Memory B cell (primary cell): ENCODE measurements around the gene GABRG3.

ENCODE experiments used
- ATAC-seq: fragments of 150-1000 bp; cut with Tn5 transposase; 2 replicates; pipeline ENCODE4 v1.10.0; 2021; ENCODE audit warnings: low read depth, mild to moderate bottlenecking, moderate library complexity
- DNase-seq, 2 donors: peaks; one replicate each; pipeline ENCODE4 v3.0.0; 2022; ENCODE audit warnings: low spot score in 2 of 2
- H3K27ac Mint-ChIP-seq: one replicate; pipeline ENCODE4 v1.8.0; 2022; ENCODE audit warnings: mild to moderate bottlenecking, moderate library complexity, mixed read lengths
- H3K27me3 Mint-ChIP-seq: one replicate; pipeline ENCODE4 v1.8.0; 2022; ENCODE audit warnings: mixed read lengths
- H3K36me3 Mint-ChIP-seq: one replicate; pipeline ENCODE4 v1.8.0; 2022; ENCODE audit warnings: mild to moderate bottlenecking, mixed read lengths
- H3K4me1 Mint-ChIP-seq: one replicate; pipeline ENCODE4 v1.8.0; 2022; ENCODE audit warnings: mixed read lengths
- H3K4me3 Mint-ChIP-seq: one replicate; pipeline ENCODE4 v1.8.0; 2022; ENCODE audit warnings: mild to moderate bottlenecking, moderate library complexity, mixed read lengths
- H3K9me3 Mint-ChIP-seq: one replicate; pipeline ENCODE4 v1.8.0; 2022; ENCODE audit warnings: mixed read lengths

GABRG3 gene

GRCh38 chr15:27222479-27222878, 251.5 kb downstream of the GABRG3 start:
- Mint-ChIP-seq H3K36me3 (no peaks in the 10 kb centered on the region), H3K4me3 (no peak overlapping the region), H3K27ac (no peak overlapping the region), H3K9me3 (peaks cover 2% of the 10 kb centered on the region), H3K4me1 (no peaks in the 10 kb centered on the region), H3K27me3 (no peaks in the 10 kb centered on the region)
- DNase-seq, result no peak
- ATAC-seq, result no peak

GRCh38 chr15:27223179-27223578, 252.2 kb downstream of the GABRG3 start:
- Mint-ChIP-seq H3K36me3 (no peaks in the 10 kb centered on the region), H3K27me3 (no peaks in the 10 kb centered on the region)

DNA sequence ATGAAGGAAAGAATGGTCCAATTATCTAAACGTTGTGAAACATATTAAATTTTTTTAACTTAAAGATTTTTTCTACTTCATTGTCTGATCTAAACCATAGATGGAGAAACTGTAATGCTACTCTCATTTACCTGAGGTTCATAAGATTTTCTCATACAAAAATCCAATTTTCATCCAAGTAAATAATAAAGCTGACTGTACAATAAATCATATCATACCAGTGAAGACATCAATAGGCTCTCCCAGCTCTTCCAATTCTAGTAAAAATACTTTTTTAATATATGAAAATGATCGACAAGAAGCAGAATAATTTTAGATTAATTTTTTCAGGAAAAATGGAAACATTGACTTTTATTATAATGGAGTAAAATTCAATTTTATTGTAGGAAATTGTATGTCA, 260.8 kb downstream of the GABRG3 start:
- no peak overlapping the region for H3K4me3 Mint-ChIP-seq
- DNase-seq, result no peak
- H3K27me3 Mint-ChIP-seq, result no peaks in the 10 kb centered on the region
- H3K27ac Mint-ChIP-seq, result no peak overlapping the region
- H3K9me3 Mint-ChIP-seq, result peaks cover 4% of the 10 kb centered on the region
- no peaks in the 10 kb centered on the region for H3K36me3 Mint-ChIP-seq
- ATAC-seq, result no peak
- no peaks in the 10 kb centered on the region for H3K4me1 Mint-ChIP-seq

More at GRCh38 chr15:27223179-27223578, 252.2 kb downstream of the GABRG3 start:
- Mint-ChIP-seq H3K27ac (no peak overlapping the region), H3K9me3 (peaks cover 3% of the 10 kb centered on the region), H3K4me3 (no peak overlapping the region), H3K4me1 (no peaks in the 10 kb centered on the region)
- ATAC-seq (no peak), DNase-seq (no peak)

DNA sequence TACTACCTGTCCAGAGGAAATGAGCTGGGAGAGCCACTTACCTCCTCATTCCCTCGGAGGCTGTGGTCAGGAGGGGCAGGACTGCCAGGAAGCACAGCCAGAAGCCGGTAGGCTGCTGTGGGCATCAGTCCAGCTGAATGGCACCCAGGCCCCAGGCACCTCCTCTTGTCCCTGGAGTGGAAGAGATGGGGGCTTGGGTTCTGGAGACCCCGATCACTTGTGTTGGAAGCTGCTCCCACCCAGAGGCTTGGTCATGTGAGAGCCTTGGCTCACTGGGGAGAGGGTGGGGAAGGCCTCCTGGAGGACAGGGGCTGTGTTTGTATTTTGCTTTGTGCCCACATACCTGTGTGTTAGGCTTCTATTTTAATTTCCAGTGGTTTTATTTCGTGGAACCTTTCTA, 261.9 kb downstream of the GABRG3 start:
- Mint-ChIP-seq H3K36me3 (no peaks in the 10 kb centered on the region), H3K4me3 (no peak overlapping the region), H3K27me3 (no peaks in the 10 kb centered on the region), H3K4me1 (no peaks in the 10 kb centered on the region), H3K9me3 (peaks cover 4% of the 10 kb centered on the region), H3K27ac (no peak overlapping the region)
- no peak for ATAC-seq
- no peak for DNase-seq

- no peak for ATAC-seq
- H3K4me1 Mint-ChIP-seq, result no peaks in the 10 kb centered on the region
These were observed 263.6 kb downstream of the GABRG3 start for GRCh38 chr15:27234593-27234992.

GRCh38 chr15:27235161-27235560, 264.2 kb downstream of the GABRG3 start:
- ATAC-seq (no peak), DNase-seq (no peak)
- peaks cover 1% of the 10 kb centered on the region for H3K9me3 Mint-ChIP-seq
- no peak overlapping the region for H3K4me3 Mint-ChIP-seq
- no peaks in the 10 kb centered on the region for H3K27me3 Mint-ChIP-seq
- H3K4me1 Mint-ChIP-seq, result no peaks in the 10 kb centered on the region
- no peaks in the 10 kb centered on the region for H3K36me3 Mint-ChIP-seq
- H3K27ac Mint-ChIP-seq, result no peak overlapping the region

More at GRCh38 chr15:27234593-27234992, 263.6 kb downstream of the GABRG3 start:
- DNase-seq, result no peak
- H3K27me3 Mint-ChIP-seq, result no peaks in the 10 kb centered on the region
- H3K4me3 Mint-ChIP-seq, result no peak overlapping the region
- H3K9me3 Mint-ChIP-seq, result peaks cover 1% of the 10 kb centered on the region
- H3K27ac Mint-ChIP-seq, result no peak overlapping the region
- H3K36me3 Mint-ChIP-seq, result no peaks in the 10 kb centered on the region

GRCh38 chr15:27235681-27236080, 264.7 kb downstream of the GABRG3 start:
- ATAC-seq, result no peak

GRCh38 chr15:27237319-27237939, 266.4 kb downstream of the GABRG3 start:
- no peak for DNase-seq
- no peak for ATAC-seq
- H3K9me3 Mint-ChIP-seq, result no peaks in the 10 kb centered on the region
- H3K27ac Mint-ChIP-seq, result no peak overlapping the region
- H3K27me3 Mint-ChIP-seq, result no peaks in the 10 kb centered on the region
- no peaks in the 10 kb centered on the region for H3K4me1 Mint-ChIP-seq
- no peak overlapping the region for H3K4me3 Mint-ChIP-seq
- H3K36me3 Mint-ChIP-seq, result no peaks in the 10 kb centered on the region

More at GRCh38 chr15:27235681-27236080, 264.7 kb downstream of the GABRG3 start:
- H3K9me3 Mint-ChIP-seq, result peaks cover 1% of the 10 kb centered on the region
- H3K27ac Mint-ChIP-seq, result no peak overlapping the region
- DNase-seq, result no peak
- no peak overlapping the region for H3K4me3 Mint-ChIP-seq
- no peaks in the 10 kb centered on the region for H3K36me3 Mint-ChIP-seq
- no peaks in the 10 kb centered on the region for H3K27me3 Mint-ChIP-seq
- no peaks in the 10 kb centered on the region for H3K4me1 Mint-ChIP-seq

DNA sequence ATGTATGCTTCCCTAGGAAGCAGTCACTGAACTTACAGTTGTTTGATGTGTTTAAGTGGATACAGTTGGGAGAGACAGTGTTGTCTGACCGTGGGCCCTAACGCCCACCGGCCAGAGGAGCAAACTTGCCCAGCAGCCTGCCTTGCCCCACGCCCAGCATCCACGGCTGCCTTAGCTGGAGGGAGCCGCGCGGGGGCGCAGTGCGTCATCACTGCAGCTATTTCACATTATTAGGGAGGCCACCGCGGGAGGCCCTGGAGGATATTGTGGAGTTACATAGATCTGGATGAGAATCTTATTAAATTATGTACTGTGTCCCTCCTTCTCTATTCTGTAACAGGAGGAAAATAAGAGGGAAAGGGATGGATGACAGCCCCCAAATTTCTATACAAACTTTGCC, 267.2 kb downstream of the GABRG3 start:
- DNase-seq, result no peak

DNA sequence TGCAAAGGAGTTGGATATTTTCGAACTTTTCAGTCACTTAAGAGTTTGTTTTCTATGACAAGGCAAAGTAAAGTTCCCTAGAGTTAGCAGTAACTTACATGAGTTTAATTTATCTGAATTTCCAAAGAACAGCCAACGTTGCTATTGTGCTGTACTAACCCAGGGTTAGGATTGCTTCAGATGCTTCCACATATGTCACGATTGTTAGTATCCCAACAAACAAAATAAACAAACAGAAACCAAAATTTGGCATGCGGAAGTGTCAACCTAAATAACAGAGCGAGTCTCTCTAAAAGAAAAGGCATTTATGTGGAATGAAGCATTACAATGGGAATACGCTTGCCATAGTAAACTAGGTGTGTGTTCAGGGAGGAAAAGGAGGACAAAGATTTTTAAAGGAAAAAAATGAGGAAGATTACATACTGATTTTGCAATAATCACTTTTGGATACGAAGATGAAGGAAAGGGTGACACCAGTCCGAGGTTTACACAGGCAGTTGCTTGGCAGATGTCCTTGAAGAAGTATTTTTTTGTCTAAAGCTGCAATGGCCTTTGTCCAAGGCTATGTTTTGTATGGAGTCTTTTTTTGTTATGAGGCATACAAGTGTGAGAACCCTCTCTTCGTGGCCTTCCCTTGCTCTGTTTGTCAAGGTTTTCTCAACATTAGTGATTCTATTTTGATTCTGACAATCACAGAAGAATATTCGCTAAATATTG, 267.9 kb downstream of the GABRG3 start:
- H3K36me3 Mint-ChIP-seq, result no peaks in the 10 kb centered on the region
- H3K27me3 Mint-ChIP-seq, result no peaks in the 10 kb centered on the region
- peaks cover 2% of the 10 kb centered on the region for H3K4me1 Mint-ChIP-seq
- ATAC-seq, result no peak
- H3K4me3 Mint-ChIP-seq, result no peak overlapping the region
- no peak for DNase-seq
- H3K9me3 Mint-ChIP-seq, result peaks cover 4% of the 10 kb centered on the region
- H3K27ac Mint-ChIP-seq, result no peak overlapping the region

More for the DNA sequence above, 267.2 kb downstream of the GABRG3 start:
- Mint-ChIP-seq H3K9me3 (peaks cover 2% of the 10 kb centered on the region), H3K36me3 (no peaks in the 10 kb centered on the region), H3K27ac (no peak overlapping the region), H3K4me1 (peaks cover 1% of the 10 kb centered on the region), H3K27me3 (no peaks in the 10 kb centered on the region), H3K4me3 (no peak overlapping the region)
- no peak for ATAC-seq

- Mint-ChIP-seq H3K27ac (no peak overlapping the region), H3K9me3 (peaks cover 5% of the 10 kb centered on the region), H3K4me1 (peaks cover 2% of the 10 kb centered on the region), H3K36me3 (no peaks in the 10 kb centered on the region), H3K27me3 (no peaks in the 10 kb centered on the region), H3K4me3 (no peak overlapping the region)
- DNase-seq (no peak), ATAC-seq (no peak)
These were observed 271.0 kb downstream of the GABRG3 start for GRCh38 chr15:27241943-27242342.

DNA sequence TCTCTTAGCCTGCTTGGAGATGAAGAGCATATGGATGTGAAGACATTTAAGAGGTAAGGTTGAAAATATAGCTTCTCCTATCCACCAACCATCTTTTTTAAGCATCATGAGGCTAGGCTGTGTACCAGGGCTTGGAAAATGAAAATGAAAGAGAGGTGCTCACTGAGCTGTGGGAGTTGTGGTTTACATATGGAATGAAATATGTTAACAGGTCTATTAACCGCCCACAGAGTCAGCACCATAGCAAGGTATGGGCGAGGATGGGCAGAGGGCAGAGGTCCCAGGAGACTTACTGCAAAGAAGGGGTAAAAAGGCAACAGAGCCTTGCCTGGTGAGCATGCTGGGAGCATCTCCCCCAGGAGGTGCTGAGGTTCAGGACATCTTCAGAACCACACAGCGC, 273.1 kb downstream of the GABRG3 start:
- no peak for ATAC-seq
- no peaks in the 10 kb centered on the region for H3K36me3 Mint-ChIP-seq
- no peak overlapping the region for H3K27ac Mint-ChIP-seq
- peaks cover 10% of the 10 kb centered on the region for H3K9me3 Mint-ChIP-seq
- H3K4me3 Mint-ChIP-seq, result no peak overlapping the region
- H3K27me3 Mint-ChIP-seq, result no peaks in the 10 kb centered on the region
- H3K4me1 Mint-ChIP-seq, result peaks cover 2% of the 10 kb centered on the region
- no peak for DNase-seq

GRCh38 chr15:27248251-27248650, 277.3 kb downstream of the GABRG3 start:
- H3K36me3 Mint-ChIP-seq, result no peaks in the 10 kb centered on the region
- ATAC-seq (no peak), DNase-seq (no peak)
- no peaks in the 10 kb centered on the region for H3K27me3 Mint-ChIP-seq
- H3K27ac Mint-ChIP-seq, result no peak overlapping the region
- H3K4me3 Mint-ChIP-seq, result no peak overlapping the region
- H3K9me3 Mint-ChIP-seq, result peaks cover 7% of the 10 kb centered on the region
- peaks cover under 1% of the 10 kb centered on the region for H3K4me1 Mint-ChIP-seq

DNA sequence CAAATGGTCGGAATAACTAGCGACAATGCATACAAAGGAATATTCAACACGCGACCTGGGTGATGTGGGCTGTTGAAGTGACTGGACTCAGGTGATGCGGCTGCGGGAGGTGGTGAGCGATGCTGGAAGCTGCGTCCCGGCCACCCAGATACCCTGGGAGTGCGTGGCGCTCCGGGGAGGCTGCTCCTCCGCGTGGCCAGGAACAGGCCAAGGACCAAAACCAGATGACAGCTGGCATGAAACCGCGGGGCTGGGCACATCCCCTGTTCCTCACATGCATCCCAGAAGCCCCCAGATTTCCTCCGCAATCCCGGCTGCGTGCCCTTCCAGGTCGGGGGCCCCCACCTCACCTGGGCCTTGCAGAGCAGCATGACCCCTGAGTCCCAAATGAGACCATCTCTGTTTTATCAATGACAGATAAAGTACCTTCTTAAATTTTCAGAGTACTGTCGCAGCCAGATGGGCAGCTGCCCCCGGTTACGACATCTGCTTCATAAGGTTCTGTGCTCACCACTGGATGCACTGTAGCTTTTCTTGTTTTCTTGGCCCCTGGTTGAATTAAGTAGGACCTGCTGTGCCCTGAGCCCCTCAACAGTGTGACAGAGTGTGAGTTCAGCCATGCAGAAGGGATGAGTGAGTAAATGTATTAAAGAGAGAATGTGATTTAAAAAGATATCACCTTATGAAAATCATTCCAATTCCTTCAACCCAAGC, 278.2 kb downstream of the GABRG3 start:
- Mint-ChIP-seq H3K9me3 (peaks cover 5% of the 10 kb centered on the region), H3K27me3 (no peaks in the 10 kb centered on the region), H3K4me1 (no peaks in the 10 kb centered on the region), H3K4me3 (no peak overlapping the region), H3K27ac (no peak overlapping the region), H3K36me3 (no peaks in the 10 kb centered on the region)
- ATAC-seq, result no peak
- no peak for DNase-seq
